ENCODE measurements around the gene LRRC4C.

LRRC4C gene

GRCh38 chr11:40280159-40281051 is 1179.0 kb downstream of the LRRC4C start:
- DNase-seq = no peak

GRCh38 chr11:40276960-40277359 is 1182.5 kb downstream of the LRRC4C start:
- DNase-seq = no peak

GRCh38 chr11:40274017-40274416 is 1185.4 kb downstream of the LRRC4C start:
- no peak for DNase-seq

- no peak for DNase-seq
These were observed 1186.2 kb downstream of the LRRC4C start for GRCh38 chr11:40273192-40273732.

GRCh38 chr11:40271361-40271760 is 1188.1 kb downstream of the LRRC4C start:
- no peak for DNase-seq

- no peak for DNase-seq
These were observed 1189.6 kb downstream of the LRRC4C start for GRCh38 chr11:40269865-40270264.

GRCh38 chr11:40268551-40268950 is 1190.9 kb downstream of the LRRC4C start:
- DNase-seq = no peak

GRCh38 chr11:40255457-40255856 is 1204.0 kb downstream of the LRRC4C start:
- DNase-seq = no peak

- no peak for DNase-seq
These were observed 1206.3 kb downstream of the LRRC4C start for GRCh38 chr11:40253166-40253565.

- no peak for DNase-seq
These were observed 1207.2 kb downstream of the LRRC4C start for GRCh38 chr11:40252236-40252635.

GRCh38 chr11:40246983-40247382 is 1212.5 kb downstream of the LRRC4C start:
- DNase-seq = no peak

- DNase-seq = no peak
These were observed 1217.9 kb downstream of the LRRC4C start for GRCh38 chr11:40241524-40242051.

- no peak for DNase-seq
These were observed 1219.2 kb downstream of the LRRC4C start for GRCh38 chr11:40240284-40240683.

- no peak for DNase-seq
These were observed 1222.9 kb downstream of the LRRC4C start for GRCh38 chr11:40236526-40236925.

GRCh38 chr11:40235841-40236240 is 1223.6 kb downstream of the LRRC4C start:
- no peak for DNase-seq

- no peak for DNase-seq
These were observed 1228.6 kb downstream of the LRRC4C start for GRCh38 chr11:40230821-40231220.

- no peak for DNase-seq
These were observed 1230.8 kb downstream of the LRRC4C start for GRCh38 chr11:40228662-40229061.

GRCh38 chr11:40227730-40228129 is 1231.7 kb downstream of the LRRC4C start:
- no peak for DNase-seq

- no peak for DNase-seq
These were observed 1232.8 kb downstream of the LRRC4C start for GRCh38 chr11:40226654-40227053.

GRCh38 chr11:40223596-40224330 is 1235.7 kb downstream of the LRRC4C start:
- no peak for DNase-seq

GRCh38 chr11:40219401-40219800 is 1240.1 kb downstream of the LRRC4C start:
- DNase-seq = no peak

GRCh38 chr11:40215556-40215955 is 1243.9 kb downstream of the LRRC4C start:
- DNase-seq = no peak

- DNase-seq = no peak
These were observed 1252.0 kb downstream of the LRRC4C start for GRCh38 chr11:40207416-40207815.

GRCh38 chr11:40204228-40204627 is 1255.2 kb downstream of the LRRC4C start:
- no peak for DNase-seq

Data from NCI-H345 (cell line).